GM12892 (cell line): ENCODE data around the gene MRPL14.

Experiments
- DNase-seq: peaks from one replicate; pipeline ENCODE4 v3.0.0; 2011; ENCODE audit not compliant: insufficient read length
- FAIRE-seq: peaks from 2 replicates; lab custom pipeline; 2011; peaks lifted over from hg19 to GRCh38; lab: Jason Lieb, UNC
- POLR2A ChIP-seq: IDR thresholded peaks from 2 replicates; pipeline ENCODE4 v1.6.1; 2011; ENCODE audit warnings: low read depth, low read length, control low read depth
- POLR2AphosphoS5 ChIP-seq: IDR thresholded peaks from 2 replicates; pipeline ENCODE4 v1.6.1; 2011; ENCODE audit warnings: low read depth, low read length, control low read depth
- TAF1 ChIP-seq: IDR thresholded peaks from 2 replicates; pipeline ENCODE4 v1.6.1; 2011; ENCODE audit warnings: low read depth, mild to moderate bottlenecking, control low read depth, low read length, borderline replicate concordance

Gene MRPL14

GRCh38 chr6:44111434-44112417, 15.5 kb downstream of the MRPL14 start:
- TF ChIP-seq TAF1 (no peak), POLR2AphosphoS5 (no peak), POLR2A (no peak)
- FAIRE-seq (no peak), DNase-seq (no peak)

GRCh38 chr6:44110966-44111365, 16.3 kb downstream of the MRPL14 start:
- no peak for DNase-seq
- FAIRE-seq = no peak
- TF ChIP-seq POLR2A = no peak
- no peak for TF ChIP-seq TAF1
- no peak for TF ChIP-seq POLR2AphosphoS5

- no peak for DNase-seq
- no peak for TF ChIP-seq POLR2A
- TF ChIP-seq POLR2AphosphoS5 = no peak
- no peak for TF ChIP-seq TAF1
- FAIRE-seq = no peak
These were observed 17.1 kb downstream of the MRPL14 start for GRCh38 chr6:44110005-44110676.

DNA sequence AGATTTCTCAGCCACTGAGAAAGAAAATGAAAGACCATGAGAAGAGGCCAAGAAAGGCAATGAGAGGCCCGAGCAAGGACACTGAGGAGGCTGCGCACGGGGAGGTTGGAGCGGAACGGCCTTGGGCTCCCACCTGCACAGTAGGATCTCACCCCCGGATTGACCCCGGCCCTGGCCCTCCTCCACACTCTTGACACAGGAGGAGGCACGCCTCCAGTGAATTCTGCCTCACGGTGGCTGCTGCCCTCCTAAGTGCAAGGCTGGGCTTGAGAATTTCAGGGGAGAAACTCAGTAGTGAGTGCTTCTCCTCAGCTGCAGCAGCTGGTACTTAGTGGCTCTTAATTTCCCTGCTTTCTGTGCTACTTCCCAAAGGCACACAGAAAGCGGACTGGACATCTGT, 18.0 kb downstream of the MRPL14 start:
- TF ChIP-seq TAF1 = no peak
- DNase-seq = no peak
- no peak for FAIRE-seq

DNA sequence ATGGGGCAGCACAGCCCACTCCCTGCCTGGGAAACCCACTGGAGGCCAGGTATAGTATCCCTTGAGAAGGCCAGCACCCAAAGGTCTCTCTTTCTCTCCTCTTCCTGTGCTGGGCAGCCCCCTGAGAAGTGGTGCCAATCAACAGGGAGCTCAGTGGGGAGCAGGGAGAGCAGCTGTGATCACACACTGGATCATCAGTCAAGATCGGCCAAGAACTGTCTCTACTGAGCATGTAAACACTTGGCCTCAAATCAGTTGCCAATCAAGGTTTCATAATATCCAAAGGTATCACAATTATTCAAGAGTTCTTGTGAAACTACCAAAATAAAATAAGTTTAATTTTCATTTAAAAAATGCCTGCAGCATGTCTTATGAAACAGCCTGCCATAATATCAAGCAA, 18.8 kb downstream of the MRPL14 start:
- FAIRE-seq = no peak
- TF ChIP-seq POLR2A (no peak), TAF1 (no peak), POLR2AphosphoS5 (no peak)

DNA sequence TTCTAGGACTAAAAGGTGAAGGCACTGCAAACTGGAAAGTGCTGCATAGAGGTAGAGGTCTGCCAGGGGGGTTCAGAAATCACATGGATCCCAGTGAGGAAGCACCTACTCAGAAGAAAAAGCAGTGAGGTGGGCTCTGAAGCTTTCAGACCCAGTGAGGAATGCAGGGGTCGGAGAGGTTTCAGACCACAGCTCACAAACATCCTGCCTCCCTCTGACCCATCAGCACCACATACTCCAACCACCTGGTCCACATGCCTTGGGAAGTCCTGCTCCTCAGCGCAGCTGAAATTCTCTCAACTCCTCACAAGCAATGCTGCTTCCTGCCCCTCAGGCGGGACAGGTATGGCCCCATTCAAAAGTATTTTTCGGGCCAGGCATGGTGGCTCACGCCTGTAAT, 20.2 kb downstream of the MRPL14 start:
- FAIRE-seq = no peak
- TF ChIP-seq TAF1 (no peak), POLR2AphosphoS5 (no peak), POLR2A (no peak)
- no peak for DNase-seq

More for the DNA sequence above, 18.8 kb downstream of the MRPL14 start:
- no peak for DNase-seq

GRCh38 chr6:44105993-44106740, 21.1 kb downstream of the MRPL14 start:
- FAIRE-seq (no peak), DNase-seq (no peak)
- no peak for TF ChIP-seq POLR2A
- TF ChIP-seq TAF1 = no peak
- TF ChIP-seq POLR2AphosphoS5 = no peak

DNA sequence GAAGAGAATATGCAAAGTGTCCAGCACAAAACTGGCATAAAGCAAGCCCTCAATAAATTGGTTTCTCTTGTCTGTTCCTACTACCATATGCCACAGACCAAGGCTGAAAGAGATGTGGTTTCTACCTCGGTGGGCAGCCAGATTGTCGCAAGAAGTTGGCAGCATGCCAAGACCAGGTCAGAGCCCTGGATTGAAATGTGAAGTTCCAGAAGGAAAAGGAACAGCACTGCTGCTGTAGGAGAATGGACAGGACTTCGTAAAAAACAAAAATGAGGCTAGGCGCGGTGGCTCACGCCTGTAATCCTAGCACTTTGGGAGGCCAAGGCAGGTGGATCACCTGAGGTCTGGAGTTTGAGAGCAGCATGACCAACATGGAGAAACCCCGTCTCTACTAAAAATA, 22.1 kb downstream of the MRPL14 start:
- FAIRE-seq (no peak), DNase-seq (no peak)

DNA sequence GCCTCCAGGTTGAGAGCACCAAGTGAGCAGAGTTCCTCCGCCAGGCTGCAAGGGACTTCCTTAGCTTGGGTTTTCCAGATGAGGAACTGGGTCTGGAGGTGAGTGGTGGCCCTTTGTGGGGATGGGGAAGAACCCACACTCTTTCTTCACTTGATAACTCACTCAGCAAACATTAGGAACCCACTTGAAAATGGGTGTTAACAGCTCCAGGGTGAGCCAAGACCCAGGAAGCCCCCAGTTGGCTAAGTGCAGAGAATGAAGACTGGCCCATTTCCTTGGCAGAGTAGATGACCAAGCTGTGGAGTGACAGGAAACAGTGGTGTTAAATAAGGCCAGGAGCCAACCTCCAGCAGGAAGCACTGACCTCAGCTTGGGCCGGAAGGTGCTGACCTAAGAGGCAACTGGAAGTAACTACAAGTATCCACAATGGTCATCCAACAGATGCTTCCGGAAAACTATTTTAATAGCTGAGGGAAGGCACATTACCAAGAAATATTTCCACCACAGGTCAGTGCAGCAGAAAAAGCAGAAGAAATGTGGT, 22.7 kb downstream of the MRPL14 start:
- DNase-seq (no peak), FAIRE-seq (no peak)
- TF ChIP-seq POLR2A (no peak), TAF1 (no peak), POLR2AphosphoS5 (no peak)

More for the DNA sequence above, 22.1 kb downstream of the MRPL14 start:
- TF ChIP-seq POLR2A (no peak), TAF1 (no peak), POLR2AphosphoS5 (no peak)

DNA sequence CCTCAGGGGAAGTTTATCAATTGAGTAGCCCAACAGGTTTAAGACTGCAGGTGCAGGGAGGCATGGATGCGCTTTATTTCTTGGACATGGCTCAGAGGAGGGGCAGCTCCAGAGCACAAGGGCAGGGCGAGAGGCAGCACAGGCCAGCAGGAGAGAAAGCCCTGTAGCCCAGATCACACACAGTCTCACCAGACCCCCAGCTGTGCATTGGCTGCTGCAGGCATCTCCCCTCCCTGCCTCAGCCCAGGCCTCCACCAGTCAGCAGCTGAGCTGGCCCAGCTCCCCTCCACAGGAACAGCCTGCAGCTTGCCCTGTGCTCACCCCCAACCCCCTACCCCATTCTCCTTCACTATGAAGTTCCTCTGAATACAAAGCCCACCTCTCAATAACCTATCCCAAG, 24.7 kb downstream of the MRPL14 start:
- TF ChIP-seq TAF1 (no peak), POLR2AphosphoS5 (no peak), POLR2A (no peak)
- FAIRE-seq = no peak
- no peak for DNase-seq

DNA sequence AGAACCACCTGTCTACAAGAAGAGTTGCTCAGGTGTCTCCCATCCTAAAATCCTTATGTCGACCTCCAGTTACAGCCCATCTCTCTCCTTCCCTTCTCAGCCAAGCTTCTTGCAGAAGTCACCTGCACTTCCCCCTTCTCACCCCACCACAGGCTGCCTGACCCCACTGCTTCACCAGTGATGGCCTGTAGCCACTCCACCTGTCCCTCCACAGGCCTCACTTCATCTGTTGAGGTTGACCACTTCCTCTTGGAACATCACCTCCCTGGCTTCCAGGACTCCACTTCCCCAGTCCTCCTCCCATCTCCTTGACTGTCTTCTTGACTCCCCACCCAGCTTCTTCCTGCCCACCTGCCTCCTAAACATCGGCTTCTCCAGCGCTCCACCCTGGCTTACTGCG, 25.4 kb downstream of the MRPL14 start:
- DNase-seq (no peak), FAIRE-seq (no peak)
- no peak for TF ChIP-seq TAF1
- TF ChIP-seq POLR2AphosphoS5 = no peak
- no peak for TF ChIP-seq POLR2A

GRCh38 chr6:44100088-44100550, 27.1 kb downstream of the MRPL14 start:
- FAIRE-seq (no peak), DNase-seq (no peak)
- TF ChIP-seq TAF1 (no peak), POLR2AphosphoS5 (no peak), POLR2A (no peak)
